Left lung (tissue), 10 donors: ENCODE data around the gene UST. TPM values are rescaled to one million over a fixed set of nuclear protein-coding genes. Genes with fewer than 3 reads are reported as not detected.

Experiments used
- ATAC-seq: fragments of 200-7000 bp; cut with Tn5 transposase; one replicate; pipeline ENCODE4 v1.9.1; 2020; ENCODE audit warnings: moderate library complexity
- DNase-seq, 4 donors: peaks; one replicate each; pipeline ENCODE4 v3.0.0-alpha.2; 2013 to 2020
- H3K27ac ChIP-seq, 2 donors: fragments of 200-600 bp; sonication (generic) in 1 of 2; one replicate each; pipeline versions ENCODE4 v1.5.0 to v1.8.0; 2020 to 2021
- H3K27me3 ChIP-seq, 2 donors: fragments of 200-600 bp; sonication (generic) in 1 of 2; one replicate each; pipeline versions ENCODE4 v1.5.0 to v1.8.0; 2020 to 2021
- H3K36me3 ChIP-seq, 2 donors: fragments of 200-600 bp; sonication (generic) in 1 of 2; one replicate each; pipeline versions ENCODE4 v1.5.0 to v1.8.0; 2020 to 2021
- H3K4me1 ChIP-seq, 2 donors: fragments of 200-600 bp; one replicate each; pipeline ENCODE4 v1.8.0; 2021
- H3K4me3 ChIP-seq, 2 donors: fragments of 200-600 bp; sonication (generic) in 1 of 2; one replicate each; pipeline versions ENCODE4 v1.5.0 to v1.8.0; 2020 to 2021; ENCODE audit warnings: mild to moderate bottlenecking in 1 of 2
- H3K9me3 ChIP-seq, 2 donors: fragments of 200-600 bp; sonication (generic) in 1 of 2; one replicate each; pipeline versions ENCODE4 v1.5.0 to v1.8.0; 2020 to 2021
- CTCF ChIP-seq, 2 donors: fragments of 200-600 bp; sonication (generic) in 1 of 2; IDR thresholded peaks; one replicate each; pipeline versions ENCODE4 v1.5.0 to v1.8.0; 2021; ENCODE audit warnings: antibody characterized with exemption in 2 of 2
- intact Hi-C, 2 donors: fragments of 100-400 bp; cut with DNase I; formaldehyde crosslinking; loops; one replicate each; pipeline versions ENCODE4 v1.11.2 to v1.14.2; 2022
- polyA plus RNA-seq, 6 donors: library from polyadenylated mRNA; unstranded; fragments of 120-200 nt; gene quantifications; one replicate each; pipeline ENCODE4 v1.2.1, GENCODE V29; 2013; ENCODE audit not compliant: insufficient read length in 6 of 6
- total RNA-seq, 2 donors: library from RNA; stranded (reverse); fragmentation: NEBNext Ultra II Directional; extraction: Animal tissue kit (Norgen Biotek cat#: 25700); gene quantifications; one replicate each; pipeline ENCODE4 v1.2.1, GENCODE V29; 2021
- donor health status: DM: no; HTN: yes; CAD: no.
- donor health status: DM: no; HTN: no; CAD: no.

Gene UST
- total and polyA plus RNA-seq, 8 donors, result 7.4 to 17.0 (median 9.5) TPM

- Histone ChIP-seq H3K4me3 (no peak overlapping the region), H3K9me3 (no peaks in the 10 kb centered on the region), H3K4me1 (no peaks in the 10 kb centered on the region), H3K27ac (no peak overlapping the region), H3K36me3 (no peaks in the 10 kb centered on the region), H3K27me3 (no peaks in the 10 kb centered on the region)
- no peak for ATAC-seq
- TF ChIP-seq CTCF (IDR thresholded peaks at IDR 0.05), result no peak
- intact Hi-C loops, result no loop called here
- DNase-seq, result no peak
These were observed 185.4 kb downstream of the UST start for GRCh38 chr6:148932208-148932607.

GRCh38 chr6:148932731-148933130 is 185.9 kb downstream of the UST start:
- Histone ChIP-seq H3K9me3 (no peaks in the 10 kb centered on the region), H3K27me3 (no peaks in the 10 kb centered on the region), H3K4me3 (no peak overlapping the region), H3K27ac (no peak overlapping the region), H3K4me1 (no peaks in the 10 kb centered on the region), H3K36me3 (no peaks in the 10 kb centered on the region)
- no peak for ATAC-seq
- no peak for TF ChIP-seq CTCF (IDR thresholded peaks at IDR 0.05)
- DNase-seq, result no peak
- intact Hi-C loops, result no loop called here

GRCh38 chr6:148934539-148934938 is 187.7 kb downstream of the UST start:
- no peak overlapping the region for H3K27ac ChIP-seq
- intact Hi-C loops, result no loop called here
- no peak overlapping the region for H3K4me3 ChIP-seq
- no peaks in the 10 kb centered on the region for H3K36me3 ChIP-seq
- DNase-seq (peak in 3 of 4 donors; percentile 58 to 76 (median 61)), ATAC-seq (peak; percentile 87)
- TF ChIP-seq CTCF (IDR thresholded peaks at IDR 0.05), result no peak
- no peaks in the 10 kb centered on the region for H3K27me3 ChIP-seq
- H3K4me1 ChIP-seq, result no peaks in the 10 kb centered on the region
- H3K9me3 ChIP-seq, result no peaks in the 10 kb centered on the region

GRCh38 chr6:148934961-148935360 is 188.1 kb downstream of the UST start:
- intact Hi-C loops, result no loop called here
- DNase-seq (no peak), ATAC-seq (no peak)
- no peak overlapping the region for H3K4me3 ChIP-seq
- H3K9me3 ChIP-seq, result no peaks in the 10 kb centered on the region
- no peak for TF ChIP-seq CTCF (IDR thresholded peaks at IDR 0.05)
- no peak overlapping the region for H3K27ac ChIP-seq
- H3K4me1 ChIP-seq, result no peaks in the 10 kb centered on the region
- H3K27me3 ChIP-seq, result no peaks in the 10 kb centered on the region
- no peaks in the 10 kb centered on the region for H3K36me3 ChIP-seq

GRCh38 chr6:148935705-148936435 is 189.0 kb downstream of the UST start:
- Histone ChIP-seq H3K27me3 (no peaks in the 10 kb centered on the region), H3K27ac (no peak overlapping the region), H3K9me3 (no peaks in the 10 kb centered on the region), H3K4me3 (no peak overlapping the region), H3K36me3 (no peaks in the 10 kb centered on the region), H3K4me1 (no peaks in the 10 kb centered on the region)
- DNase-seq (no peak), ATAC-seq (no peak)
- intact Hi-C loops, result no loop called here
- no peak for TF ChIP-seq CTCF (IDR thresholded peaks at IDR 0.05)
